Dermis blood vessel endothelial cell (primary cell): Measurements from ENCODE around the gene SLC6A2. TPM values are rescaled to one million over a fixed set of nuclear protein-coding genes. Genes with fewer than 3 reads are reported as not detected.
"Not testable (repeated sequence)": the region's sequence is repeated elsewhere in the genome, so short reads cannot be mapped to it uniquely, and the experiment has no call there.

Source experiments
- DNase-seq: peaks from one replicate; pipeline ENCODE4 v3.0.0; 2010
- total RNA-seq: library from RNA; depleted of rRNA; stranded (reverse); fragments of >200 nt; gene quantifications from 2 replicates; pipeline ENCODE4 v1.2.3, GENCODE V29; 2014

SLC6A2 gene
- total RNA-seq, result not detected in 2 replicates

GRCh38 chr16:55655897-55656681 is at the start of gene SLC6A2:
TSS of gene SLC6A2 (plus strand) at chr16:55655988. CDS start at chr16:55656695, 707 bp downstream.
- DNase-seq, result peak; percentile 54

GRCh38 chr16:55613613-55614335 is 42.0 kb upstream of the SLC6A2 start:
- peak; percentile 56 for DNase-seq

GRCh38 chr16:55615071-55615470 is 40.7 kb upstream of the SLC6A2 start:
- DNase-seq, result peak; percentile 34

- DNase-seq, result not testable (repeated sequence)
Observed at GRCh38 chr16:55615670-55616069, 40.1 kb upstream of the SLC6A2 start.

GRCh38 chr16:55621771-55622170 is 34.0 kb upstream of the SLC6A2 start:
- DNase-seq, result no peak

GRCh38 chr16:55622272-55622671 is 33.5 kb upstream of the SLC6A2 start:
- DNase-seq, result no peak

GRCh38 chr16:55622930-55623561 is 32.7 kb upstream of the SLC6A2 start:
- DNase-seq, result peak; percentile 15

- no peak for DNase-seq
Observed at GRCh38 chr16:55623640-55624039, 32.1 kb upstream of the SLC6A2 start.

GRCh38 chr16:55624696-55625095 is 31.1 kb upstream of the SLC6A2 start:
- no peak for DNase-seq

- DNase-seq, result no peak
Observed at GRCh38 chr16:55625843-55626242, 29.9 kb upstream of the SLC6A2 start.

- no peak for DNase-seq
Observed at GRCh38 chr16:55628306-55628968, 27.4 kb upstream of the SLC6A2 start.

- no peak for DNase-seq
Observed at GRCh38 chr16:55630774-55631173, 25.0 kb upstream of the SLC6A2 start.

GRCh38 chr16:55632259-55632658 is 23.5 kb upstream of the SLC6A2 start:
- DNase-seq, result no peak

GRCh38 chr16:55634193-55634592 is 21.6 kb upstream of the SLC6A2 start:
- DNase-seq, result no peak

GRCh38 chr16:55638256-55638655 is 17.5 kb upstream of the SLC6A2 start:
- no peak for DNase-seq

- DNase-seq, result no peak
Observed at GRCh38 chr16:55640701-55641327, 15.0 kb upstream of the SLC6A2 start.

GRCh38 chr16:55641430-55642056 is 14.2 kb upstream of the SLC6A2 start:
- peak; percentile 48 for DNase-seq

- no peak for DNase-seq
Observed at GRCh38 chr16:55642611-55643010, 13.2 kb upstream of the SLC6A2 start.

GRCh38 chr16:55643161-55643970 is 12.4 kb upstream of the SLC6A2 start:
- DNase-seq, result peak; percentile 69

GRCh38 chr16:55645986-55646385 is 9.8 kb upstream of the SLC6A2 start:
- no peak for DNase-seq

- no peak for DNase-seq
Observed at GRCh38 chr16:55647343-55647742, 8.4 kb upstream of the SLC6A2 start.
